Gastroesophageal sphincter (tissue), 4 donors: ENCODE measurements around the gene MAP2K4. TPM values are rescaled to one million over a fixed set of nuclear protein-coding genes. Genes with fewer than 3 reads are reported as not detected.

Experiments used
- ATAC-seq: fragments of 150-250 bp; one replicate; pipeline ENCODE4 v1.9.1; 2016; ENCODE audit warnings: mild to moderate bottlenecking, moderate library complexity
- H3K27ac ChIP-seq, 4 donors: fragments of 200-600 bp; sonication (generic) in 3 of 4; 1 replicate in 3 of 4; 2 replicates in 1 of 4; pipeline ENCODE4 v1.5.1; 2016 to 2019
- H3K27me3 ChIP-seq: fragments of 200-600 bp; sonication (generic); one replicate; pipeline ENCODE4 v1.5.1; 2019
- H3K36me3 ChIP-seq, 2 donors: fragments of 200-600 bp; sonication (generic); one replicate each; pipeline ENCODE4 v1.5.1; 2019; ENCODE audit warnings: control low read depth in 1 of 2
- H3K4me1 ChIP-seq, 3 donors: fragments of 200-600 bp; sonication (generic); 1 replicate in 2 of 3; 2 replicates in 1 of 3; pipeline ENCODE4 v1.5.1; 2016 to 2019; ENCODE audit warnings: control low read depth in 2 of 3
- H3K4me3 ChIP-seq, 2 donors: fragments of 200-600 bp; sonication (generic); one replicate each; pipeline ENCODE4 v1.5.1; 2019; ENCODE audit warnings: mild to moderate bottlenecking in 1 of 2, moderate library complexity in 1 of 2
- H3K9me3 ChIP-seq, 3 donors: fragments of 200-600 bp; sonication (generic); one replicate each; pipeline ENCODE4 v1.5.1; 2017 to 2019; ENCODE audit warnings: control low read depth in 2 of 3
- CTCF ChIP-seq, 4 experiments: fragments of 200-600 bp in 2 of 4; fragments of 450-650 bp in 2 of 4; sonication (generic) in 1 of 4; IDR thresholded peaks; one replicate each; pipeline ENCODE4 v1.5.1; 2017 to 2019; ENCODE audit warnings: antibody characterized with exemption in 4 of 4, mild to moderate bottlenecking in 2 of 4, moderate library complexity in 2 of 4
- EP300 ChIP-seq: sonication (generic); formaldehyde crosslinking; IDR thresholded peaks from one replicate; pipeline ENCODE4 v1.6.1; 2017; ENCODE audit warnings: antibody characterized with exemption, mild to moderate bottlenecking
- POLR2A ChIP-seq, 2 donors: fragments of 450-650 bp; IDR thresholded peaks; one replicate each; pipeline ENCODE4 v1.6.1; 2017; ENCODE audit warnings: antibody characterized with exemption in 2 of 2, mild to moderate bottlenecking in 2 of 2, moderate library complexity in 1 of 2
- POLR2AphosphoS5 ChIP-seq: sonication (generic); formaldehyde crosslinking; IDR thresholded peaks from one replicate; pipeline ENCODE4 v1.6.1; 2017; ENCODE audit warnings: antibody characterized with exemption
- WGBS, 2 donors: methylation state at CpG; one replicate each; pipeline ENCODE4 v1.1.5; 2018; ENCODE audit warnings: low coverage in 1 of 2; 5-methylcytosine and 5-hydroxymethylcytosine counted together
- total RNA-seq, 4 donors: library from RNA; depleted of rRNA; stranded (reverse); fragments of >200 nt; gene quantifications; one replicate each; pipeline ENCODE4 v1.1.0, GENCODE V29; 2016

The MAP2K4 gene
- total RNA-seq, 4 donors from 2014 or later: 25.6 to 37.3 (median 29.6) TPM

GRCh38 chr17:11986179-11986941, 34.3 kb upstream of the MAP2K4 start:
- ATAC-seq: no peak
- Histone ChIP-seq H3K27me3 (no peaks in the 10 kb centered on the region), H3K27ac (peak overlapping the region in 2 of 4 donors; percentile 13 to 37), H3K4me1 (peaks cover 0 to 13% (median 2%) of the 10 kb centered on the region in 3 donors), H3K4me3 (no peak overlapping the region), H3K9me3 (no peaks in the 10 kb centered on the region), H3K36me3 (peaks cover 0 to 82% of the 10 kb centered on the region in 2 donors)
- no peak for TF ChIP-seq EP300
- no peak for TF ChIP-seq CTCF (IDR thresholded peaks at IDR 0.05)
- no peak for TF ChIP-seq POLR2AphosphoS5
- no peak for TF ChIP-seq POLR2A (IDR thresholded peaks at IDR 0.05)
- WGBS, 2 donors: 63 to 81% methylated on average over 2 to 4 of the region's 4 CpGs

- Histone ChIP-seq H3K27ac (peak overlapping the region in 2 of 4 donors; percentile 13 to 37), H3K4me1 (peaks cover 0 to 13% (median 2%) of the 10 kb centered on the region in 3 donors), H3K4me3 (no peak overlapping the region), H3K27me3 (no peaks in the 10 kb centered on the region), H3K9me3 (no peaks in the 10 kb centered on the region), H3K36me3 (peaks cover 0 to 83% of the 10 kb centered on the region in 2 donors)
- 20 to 27% methylated on average over 5 of the region's 5 CpGs for WGBS, 2 donors
- TF ChIP-seq POLR2A (IDR thresholded peaks at IDR 0.05): no peak
- peak; percentile 15 to 64 (median 58) for TF ChIP-seq CTCF (IDR thresholded peaks at IDR 0.05)
- ATAC-seq: no peak
Observed at GRCh38 chr17:11986942-11987329, 33.7 kb upstream of the MAP2K4 start.

GRCh38 chr17:11990363-11990983, 30.2 kb upstream of the MAP2K4 start:
- Histone ChIP-seq H3K4me3 (no peak overlapping the region), H3K36me3 (peaks cover 0 to 56% of the 10 kb centered on the region in 2 donors), H3K9me3 (no peaks in the 10 kb centered on the region), H3K27ac (no peak overlapping the region), H3K4me1 (peaks cover 0 to 13% (median 2%) of the 10 kb centered on the region in 3 donors), H3K27me3 (no peaks in the 10 kb centered on the region)
- no peak for TF ChIP-seq POLR2A (IDR thresholded peaks at IDR 0.05)
- TF ChIP-seq POLR2AphosphoS5: no peak
- no peak for TF ChIP-seq CTCF (IDR thresholded peaks at IDR 0.05)
- TF ChIP-seq EP300: no peak
- WGBS, 2 donors: 74 to 83% methylated on average over 4 to 6 of the region's 7 CpGs
- ATAC-seq: no peak

- ATAC-seq: no peak
- no peak for TF ChIP-seq POLR2A (IDR thresholded peaks at IDR 0.05)
- TF ChIP-seq CTCF (IDR thresholded peaks at IDR 0.05): no peak
- no peak for TF ChIP-seq POLR2AphosphoS5
- TF ChIP-seq EP300: no peak
- Histone ChIP-seq H3K4me3 (no peak overlapping the region), H3K27me3 (no peaks in the 10 kb centered on the region), H3K36me3 (peaks cover 0 to 49% of the 10 kb centered on the region in 2 donors), H3K4me1 (peaks cover 0 to 17% (median 2%) of the 10 kb centered on the region in 3 donors), H3K27ac (no peak overlapping the region), H3K9me3 (no peaks in the 10 kb centered on the region)
- 30 to 60% methylated on average over 2 to 4 of the region's 4 CpGs for WGBS, 2 donors
Observed at GRCh38 chr17:11991461-11991860, 29.2 kb upstream of the MAP2K4 start.
